Glutamatergic neuron (in vitro differentiated cells): Measurements from ENCODE around the gene AFAP1. TPM values are rescaled to one million over a fixed set of nuclear protein-coding genes. Genes with fewer than 3 reads are reported as not detected.
A peak's percentile ranks its signal among the peaks of the same experiment; 100 is the strongest.

Source experiments
- DNase-seq: peaks from one replicate; pipeline ENCODE4 v3.0.0; 2022
- H3K27ac Mint-ChIP-seq: one replicate; pipeline ENCODE4 v1.8.0; 2020; ENCODE audit warnings: mild to moderate bottlenecking, mixed read lengths, inconsistent platforms; ENCODE audit not compliant: unreplicated experiment
- H3K27me3 Mint-ChIP-seq: one replicate; pipeline ENCODE4 v1.8.0; 2020; ENCODE audit warnings: mild to moderate bottlenecking, moderate library complexity, mixed read lengths, inconsistent platforms; ENCODE audit not compliant: unreplicated experiment
- H3K36me3 Mint-ChIP-seq: one replicate; pipeline ENCODE4 v1.8.0; 2020; ENCODE audit warnings: mild to moderate bottlenecking, mixed read lengths, inconsistent platforms; ENCODE audit not compliant: unreplicated experiment
- H3K4me1 Mint-ChIP-seq: one replicate; pipeline ENCODE4 v1.8.0; 2020; ENCODE audit warnings: mild to moderate bottlenecking, low read depth, mixed read lengths, inconsistent platforms; ENCODE audit not compliant: unreplicated experiment
- H3K4me3 Mint-ChIP-seq: one replicate; pipeline ENCODE4 v1.8.0; 2020; ENCODE audit warnings: mild to moderate bottlenecking, mixed read lengths, inconsistent platforms; ENCODE audit not compliant: unreplicated experiment
- H3K9me3 Mint-ChIP-seq: one replicate; pipeline ENCODE4 v1.8.0; 2020; ENCODE audit warnings: mild to moderate bottlenecking, moderate library complexity, mixed read lengths, inconsistent platforms; ENCODE audit not compliant: unreplicated experiment
- CTCF ChIP-seq: fragments of 200-600 bp; sonication (generic); IDR thresholded peaks from one replicate; pipeline ENCODE4 v1.5.0; 2021; ENCODE audit not compliant: partially characterized antibody, unreplicated experiment
- total RNA-seq: library from RNA; stranded (reverse); fragmentation: NEBNext Ultra II Directional; extraction: Animal tissue kit (Norgen Biotek cat#: 25700); gene quantifications from one replicate; pipeline ENCODE4 v1.2.1, GENCODE V29; 2021; ENCODE audit not compliant: unreplicated experiment

AFAP1 gene
- total RNA-seq, 1 donor from 2014 or later, result 528 TPM

GRCh38 chr4:7711307-7711963 lies 228.2 kb downstream of the AFAP1 start:
- peaks cover 9% of the 10 kb centered on the region for H3K4me1 Mint-ChIP-seq
- DNase-seq, result no peak
- peaks cover 4% of the 10 kb centered on the region for H3K36me3 Mint-ChIP-seq
- no peak for TF ChIP-seq CTCF
- H3K27me3 Mint-ChIP-seq, result peaks cover 18% of the 10 kb centered on the region
- peak overlapping the region; percentile 64 for H3K27ac Mint-ChIP-seq
- peaks cover 17% of the 10 kb centered on the region for H3K9me3 Mint-ChIP-seq
- no peak overlapping the region for H3K4me3 Mint-ChIP-seq

DNA sequence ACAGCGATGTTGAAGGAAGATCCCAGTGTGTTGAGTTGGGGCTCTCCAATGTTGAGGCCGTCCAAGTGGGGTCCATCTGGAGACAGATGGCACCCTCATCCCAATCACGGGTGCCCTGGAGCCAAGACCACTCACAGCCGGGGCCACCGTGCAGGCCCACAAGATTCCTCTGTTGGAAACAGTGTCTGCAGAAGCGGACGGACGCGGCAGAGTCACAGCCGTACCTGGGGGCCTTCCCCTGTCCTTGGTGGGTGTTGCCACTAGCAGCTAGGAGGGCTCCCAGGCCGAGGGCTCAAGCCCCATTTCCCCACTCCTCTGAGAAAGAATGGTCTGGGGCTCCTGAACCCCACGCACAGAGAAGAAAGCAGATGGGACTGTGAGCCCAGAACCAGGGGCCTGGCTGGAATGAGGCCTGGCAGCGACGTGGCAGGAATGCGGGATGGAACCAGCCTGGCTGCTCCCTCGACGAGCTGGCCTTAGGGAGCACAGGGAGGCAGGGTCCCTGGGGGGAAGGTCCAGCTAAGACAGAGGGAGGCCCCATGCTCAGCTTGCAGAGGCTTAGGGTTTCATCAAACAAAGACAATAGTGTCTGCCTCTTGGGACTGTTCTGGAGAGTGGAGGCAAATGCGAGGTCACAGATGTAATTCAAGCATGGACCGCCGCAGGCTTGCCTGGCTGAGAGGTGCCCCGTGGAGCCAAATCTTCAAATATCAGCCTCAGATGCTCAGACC lies 228.9 kb downstream of the AFAP1 start:
- TF ChIP-seq CTCF, result no peak
- H3K27ac Mint-ChIP-seq, result peak overlapping the region; percentile 64
- DNase-seq, result no peak
- peaks cover 18% of the 10 kb centered on the region for H3K27me3 Mint-ChIP-seq
- H3K36me3 Mint-ChIP-seq, result no peaks in the 10 kb centered on the region
- no peak overlapping the region for H3K4me3 Mint-ChIP-seq
- H3K9me3 Mint-ChIP-seq, result peaks cover 16% of the 10 kb centered on the region
- H3K4me1 Mint-ChIP-seq, result peaks cover 9% of the 10 kb centered on the region

DNA sequence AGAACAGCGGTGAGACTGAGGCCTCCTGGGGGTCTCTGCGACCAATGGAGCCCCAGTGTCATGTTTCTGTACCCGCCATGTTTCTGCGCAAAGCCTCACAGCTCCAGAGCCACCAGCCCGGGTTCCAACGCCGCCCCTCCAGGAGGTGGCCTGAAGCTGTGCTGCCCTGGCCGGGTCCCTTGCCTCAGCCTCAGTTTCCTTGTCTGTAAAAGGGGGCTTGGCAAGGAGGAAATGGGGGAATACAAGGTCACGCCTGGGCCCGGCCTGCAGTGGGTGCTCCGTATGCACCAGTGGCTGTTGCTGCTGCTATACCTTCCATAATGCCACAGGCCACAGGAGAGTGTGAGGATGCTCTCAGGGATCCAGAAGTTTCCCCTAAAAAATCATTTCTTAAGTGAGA lies 229.5 kb downstream of the AFAP1 start:
- no peak for DNase-seq
- H3K4me1 Mint-ChIP-seq, result peaks cover 9% of the 10 kb centered on the region
- H3K27ac Mint-ChIP-seq, result no peak overlapping the region
- no peak overlapping the region for H3K4me3 Mint-ChIP-seq
- H3K36me3 Mint-ChIP-seq, result no peaks in the 10 kb centered on the region
- peaks cover 16% of the 10 kb centered on the region for H3K27me3 Mint-ChIP-seq
- no peak for TF ChIP-seq CTCF
- peaks cover 16% of the 10 kb centered on the region for H3K9me3 Mint-ChIP-seq

DNA sequence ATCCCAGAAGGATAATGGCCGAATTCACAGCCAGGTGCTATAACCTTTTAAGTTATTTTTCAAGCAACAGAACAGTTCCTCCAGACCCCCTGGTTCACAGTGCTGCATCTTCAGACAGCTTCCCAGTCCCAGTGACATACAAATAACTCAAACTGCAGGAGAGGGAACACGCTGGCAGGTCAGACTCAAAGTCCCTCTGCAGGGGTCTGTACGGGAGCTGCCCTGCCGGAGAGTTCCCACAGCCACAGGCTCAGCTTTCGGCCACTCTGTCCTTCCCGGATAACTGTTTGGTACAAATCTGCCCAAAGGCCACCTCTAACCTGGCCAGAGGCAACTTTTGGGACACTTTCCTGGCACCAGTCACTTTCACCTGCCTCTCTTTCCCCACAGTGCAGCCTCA lies 230.2 kb downstream of the AFAP1 start:
- Mint-ChIP-seq H3K27ac (peak overlapping the region; percentile 34), H3K4me3 (no peak overlapping the region), H3K4me1 (peaks cover 11% of the 10 kb centered on the region), H3K27me3 (peaks cover 14% of the 10 kb centered on the region), H3K9me3 (peaks cover 13% of the 10 kb centered on the region), H3K36me3 (no peaks in the 10 kb centered on the region)
- no peak for DNase-seq
- no peak for TF ChIP-seq CTCF

- Mint-ChIP-seq H3K4me3 (no peak overlapping the region), H3K27me3 (peaks cover 14% of the 10 kb centered on the region), H3K4me1 (peaks cover 12% of the 10 kb centered on the region), H3K27ac (no peak overlapping the region), H3K36me3 (no peaks in the 10 kb centered on the region), H3K9me3 (peaks cover 13% of the 10 kb centered on the region)
- DNase-seq, result no peak
- TF ChIP-seq CTCF, result no peak
Measured at GRCh38 chr4:7708981-7709380, 230.7 kb downstream of the AFAP1 start.
